Measurements from ENCODE around the gene PROB1.

PROB1 gene

GRCh38 chr5:139341689-139342422 lies 53.0 kb downstream of the PROB1 start, which contains the start of gene PAIP2:
TSS of gene PAIP2 (plus strand) at chr5:139341854. CDS start at chr5:139363785, 21,931 bp downstream.
- DNase-seq (ENCODE audit: low read depth): peak; percentile 86
- peak; percentile 77 for TF ChIP-seq CTCF (IDR thresholded peaks at IDR 0.05; ENCODE audit: control insufficient read depth, insufficient read depth, low read depth, low read length, missing control alignments)
- peak within 1 kb of the TSS; percentile 75 for H3K4me3 ChIP-seq (ENCODE audit: control insufficient read depth, low read depth, low read length)

GRCh38 chr5:139341187-139341688 lies 53.7 kb downstream of the PROB1 start:
- peak overlapping the region; percentile 75 for H3K4me3 ChIP-seq (ENCODE audit: control insufficient read depth, low read depth, low read length)
- no peak for TF ChIP-seq CTCF (IDR thresholded peaks at IDR 0.05; ENCODE audit: control insufficient read depth, insufficient read depth, low read depth, low read length, missing control alignments)
- no peak for DNase-seq (ENCODE audit: low read depth)

Data from AG09309 (cell line).